ENCODE measurements around the gene AMBRA1. TPM values are rescaled to one million over a fixed set of nuclear protein-coding genes. Genes with fewer than 3 reads are reported as not detected.

Gene AMBRA1
- total and polyA plus RNA-seq, 2 donors from 2014 or later = 8.0 to 32.6 TPM

DNA sequence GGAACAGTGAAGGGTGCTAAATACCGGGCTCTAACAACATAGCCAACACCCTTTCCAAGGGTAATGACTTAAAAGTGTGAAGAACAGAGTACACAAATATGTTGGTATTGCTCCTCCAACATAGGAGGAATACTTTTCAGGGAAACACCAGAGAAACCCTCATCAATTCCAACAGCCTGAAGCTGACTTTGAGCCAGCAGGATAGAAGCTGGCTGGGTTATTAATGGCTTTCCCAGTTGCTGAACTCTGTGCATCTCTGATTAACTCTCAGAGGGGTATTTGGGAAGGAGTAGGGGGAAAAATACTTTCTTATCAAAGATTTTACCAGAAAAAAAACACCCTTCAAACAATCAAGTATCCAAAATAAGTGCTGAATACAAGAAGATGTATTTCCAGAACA lies 95.6 kb downstream of the AMBRA1 start:
- intact Hi-C loops (cut with DNase I) = no loop called here
- peaks cover 0 to 3% (median 0%) of the 10 kb centered on the region in 3 donors for H3K4me1 ChIP-seq (ENCODE audit: control insufficient read depth in 2 of 3, insufficient read depth in 2 of 3, low read depth in 1 of 3, low read length in 3 of 3)
- H3K9me3 ChIP-seq (ENCODE audit: control insufficient read depth in 2 of 3, insufficient read depth in 1 of 3, low read length in 3 of 3) = no peaks in the 10 kb centered on the region
- no peak overlapping the region for H3K4me3 ChIP-seq (ENCODE audit: low read length in 3 of 3)
- DNase-seq (no peak), FAIRE-seq (no peak)
- no peak overlapping the region for H3K27ac ChIP-seq (ENCODE audit: low read depth in 2 of 2, low read length in 2 of 2)
- TF ChIP-seq, protein P1, sequence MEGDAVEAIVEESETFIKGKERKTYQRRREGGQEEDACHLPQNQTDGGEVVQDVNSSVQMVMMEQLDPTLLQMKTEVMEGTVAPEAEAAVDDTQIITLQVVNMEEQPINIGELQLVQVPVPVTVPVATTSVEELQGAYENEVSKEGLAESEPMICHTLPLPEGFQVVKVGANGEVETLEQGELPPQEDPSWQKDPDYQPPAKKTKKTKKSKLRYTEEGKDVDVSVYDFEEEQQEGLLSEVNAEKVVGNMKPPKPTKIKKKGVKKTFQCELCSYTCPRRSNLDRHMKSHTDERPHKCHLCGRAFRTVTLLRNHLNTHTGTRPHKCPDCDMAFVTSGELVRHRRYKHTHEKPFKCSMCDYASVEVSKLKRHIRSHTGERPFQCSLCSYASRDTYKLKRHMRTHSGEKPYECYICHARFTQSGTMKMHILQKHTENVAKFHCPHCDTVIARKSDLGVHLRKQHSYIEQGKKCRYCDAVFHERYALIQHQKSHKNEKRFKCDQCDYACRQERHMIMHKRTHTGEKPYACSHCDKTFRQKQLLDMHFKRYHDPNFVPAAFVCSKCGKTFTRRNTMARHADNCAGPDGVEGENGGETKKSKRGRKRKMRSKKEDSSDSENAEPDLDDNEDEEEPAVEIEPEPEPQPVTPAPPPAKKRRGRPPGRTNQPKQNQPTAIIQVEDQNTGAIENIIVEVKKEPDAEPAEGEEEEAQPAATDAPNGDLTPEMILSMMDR (IDR thresholded peaks at IDR 0.05; ENCODE audit: borderline replicate concordance, extremely low read depth, insufficient read depth) = no peak
- H3K9ac ChIP-seq (ENCODE audit: low read length in 3 of 3) = no peak overlapping the region
- H3K36me3 ChIP-seq (ENCODE audit: control insufficient read depth in 2 of 3, insufficient read depth in 3 of 3, low read length in 3 of 3) = peaks cover 0 to 6% (median 0%) of the 10 kb centered on the region in 3 donors
- no peaks in the 10 kb centered on the region for H3K27me3 ChIP-seq (ENCODE audit: control insufficient read depth, insufficient read depth, low read length)

- intact Hi-C loops (cut with DNase I) = no loop called here
- DNase-seq (no peak), FAIRE-seq (no peak)
- TF ChIP-seq, protein P1 (IDR thresholded peaks at IDR 0.05; ENCODE audit: borderline replicate concordance, extremely low read depth, insufficient read depth) = no peak
- Histone ChIP-seq H3K27ac (ENCODE audit: low read depth in 2 of 2, low read length in 2 of 2) (no peak overlapping the region), H3K27me3 (ENCODE audit: control insufficient read depth, insufficient read depth, low read length) (no peaks in the 10 kb centered on the region), H3K9me3 (ENCODE audit: control insufficient read depth in 2 of 3, insufficient read depth in 1 of 3, low read length in 3 of 3) (no peaks in the 10 kb centered on the region), H3K4me1 (ENCODE audit: control insufficient read depth in 2 of 3, insufficient read depth in 2 of 3, low read depth in 1 of 3, low read length in 3 of 3) (peaks cover 0 to 3% (median 0%) of the 10 kb centered on the region in 3 donors), H3K9ac (ENCODE audit: low read length in 3 of 3) (no peak overlapping the region), H3K4me3 (ENCODE audit: low read length in 3 of 3) (no peak overlapping the region), H3K36me3 (ENCODE audit: control insufficient read depth in 2 of 3, insufficient read depth in 3 of 3, low read length in 3 of 3) (peaks cover 0 to 6% (median 0%) of the 10 kb centered on the region in 3 donors)
Observed at GRCh38 chr11:46497498-46497897, 96.3 kb downstream of the AMBRA1 start.

GRCh38 chr11:46493791-46494190 lies 100.0 kb downstream of the AMBRA1 start:
- DNase-seq (no peak), FAIRE-seq (no peak)
- peaks cover 0 to 7% (median 5%) of the 10 kb centered on the region in 3 donors for H3K4me1 ChIP-seq (ENCODE audit: control insufficient read depth in 2 of 3, insufficient read depth in 2 of 3, low read depth in 1 of 3, low read length in 3 of 3)
- H3K4me3 ChIP-seq (ENCODE audit: low read length in 3 of 3) = no peak overlapping the region
- no peaks in the 10 kb centered on the region for H3K27me3 ChIP-seq (ENCODE audit: control insufficient read depth, insufficient read depth, low read length)
- peak overlapping the region in 1 of 2 donors; percentile 5 for H3K27ac ChIP-seq (ENCODE audit: low read depth in 2 of 2, low read length in 2 of 2)
- H3K9me3 ChIP-seq (ENCODE audit: control insufficient read depth in 2 of 3, insufficient read depth in 1 of 3, low read length in 3 of 3) = no peaks in the 10 kb centered on the region
- no peaks in the 10 kb centered on the region for H3K36me3 ChIP-seq (ENCODE audit: control insufficient read depth in 2 of 3, insufficient read depth in 3 of 3, low read length in 3 of 3)
- H3K9ac ChIP-seq (ENCODE audit: low read length in 3 of 3) = no peak overlapping the region
- TF ChIP-seq, protein P1 (IDR thresholded peaks at IDR 0.05; ENCODE audit: borderline replicate concordance, extremely low read depth, insufficient read depth) = no peak
- intact Hi-C loops (cut with DNase I) = no loop called here

DNA sequence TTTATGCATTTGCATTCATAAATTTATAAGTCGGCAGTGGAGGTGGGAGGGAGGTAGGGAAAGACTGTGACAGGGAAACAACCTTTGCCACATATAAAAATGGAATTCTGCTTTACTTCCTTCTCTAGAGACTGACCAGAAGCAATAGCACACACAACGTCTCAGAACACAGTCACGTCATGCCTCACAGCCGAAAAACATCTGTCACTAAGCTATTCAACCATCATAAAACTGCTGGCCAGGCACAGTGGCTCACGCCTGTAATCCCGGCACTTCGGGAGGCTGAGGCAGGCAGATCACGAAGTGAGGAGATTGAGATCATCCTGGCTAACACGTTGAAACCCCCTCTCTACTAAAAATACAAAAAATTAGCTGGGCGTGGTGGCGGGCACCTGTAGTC lies 101.3 kb downstream of the AMBRA1 start:
- Histone ChIP-seq H3K27me3 (ENCODE audit: control insufficient read depth, insufficient read depth, low read length) (no peaks in the 10 kb centered on the region), H3K4me3 (ENCODE audit: low read length in 3 of 3) (no peak overlapping the region), H3K9ac (ENCODE audit: low read length in 3 of 3) (no peak overlapping the region), H3K4me1 (ENCODE audit: control insufficient read depth in 2 of 3, insufficient read depth in 2 of 3, low read depth in 1 of 3, low read length in 3 of 3) (peaks cover 0 to 7% (median 5%) of the 10 kb centered on the region in 3 donors), H3K9me3 (ENCODE audit: control insufficient read depth in 2 of 3, insufficient read depth in 1 of 3, low read length in 3 of 3) (no peaks in the 10 kb centered on the region), H3K27ac (ENCODE audit: low read depth in 2 of 2, low read length in 2 of 2) (no peak overlapping the region), H3K36me3 (ENCODE audit: control insufficient read depth in 2 of 3, insufficient read depth in 3 of 3, low read length in 3 of 3) (no peaks in the 10 kb centered on the region)
- DNase-seq (peak in 3 of 5 donors; percentile 48 to 86 (median 74)), FAIRE-seq (no peak)
- TF ChIP-seq, protein P1 (IDR thresholded peaks at IDR 0.05; ENCODE audit: borderline replicate concordance, extremely low read depth, insufficient read depth) = no peak
- intact Hi-C loops (cut with DNase I) = no loop called here
